ENCODE measurements around the gene SPTBN1.
"Not testable (repeated sequence)": the region's sequence is repeated elsewhere in the genome, so short reads cannot be mapped to it uniquely, and the experiment has no call there.

The SPTBN1 gene

DNA sequence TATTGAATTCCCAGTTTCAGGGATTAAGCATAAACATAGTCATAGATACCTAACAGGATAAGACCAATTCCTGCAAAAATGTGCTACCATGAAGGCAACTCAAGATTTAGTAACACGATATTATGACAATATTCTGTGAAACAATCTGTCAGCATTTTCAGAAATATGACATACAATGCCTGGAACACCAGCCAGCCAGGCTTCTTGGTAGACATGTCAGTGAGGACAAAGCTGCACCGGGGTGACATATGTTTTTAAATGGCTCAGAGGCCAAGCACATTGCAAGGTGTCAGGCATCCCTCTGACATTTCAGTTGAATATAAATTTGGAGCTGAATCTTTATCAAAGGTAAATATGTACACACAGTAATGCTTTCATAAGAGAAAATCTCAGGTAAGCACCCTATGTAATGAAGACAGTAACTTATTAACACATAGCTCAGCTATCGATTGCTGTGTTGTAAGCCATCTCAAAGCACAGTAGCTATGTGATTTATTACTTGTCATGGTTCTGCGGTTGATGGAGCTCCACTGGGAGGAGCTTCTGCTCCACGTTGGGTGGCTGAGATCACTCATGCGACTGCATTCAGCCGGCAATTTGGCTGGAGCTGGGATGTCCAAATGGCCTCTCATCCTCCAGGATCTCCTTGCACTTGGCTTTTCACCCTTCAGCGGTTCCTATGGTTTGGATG, 235.5 kb downstream of the SPTBN1 start:
- H3K4me3 ChIP-seq (ENCODE audit: control insufficient read depth, low read depth, low read length), result no peak overlapping the region
- TF ChIP-seq, protein P1, sequence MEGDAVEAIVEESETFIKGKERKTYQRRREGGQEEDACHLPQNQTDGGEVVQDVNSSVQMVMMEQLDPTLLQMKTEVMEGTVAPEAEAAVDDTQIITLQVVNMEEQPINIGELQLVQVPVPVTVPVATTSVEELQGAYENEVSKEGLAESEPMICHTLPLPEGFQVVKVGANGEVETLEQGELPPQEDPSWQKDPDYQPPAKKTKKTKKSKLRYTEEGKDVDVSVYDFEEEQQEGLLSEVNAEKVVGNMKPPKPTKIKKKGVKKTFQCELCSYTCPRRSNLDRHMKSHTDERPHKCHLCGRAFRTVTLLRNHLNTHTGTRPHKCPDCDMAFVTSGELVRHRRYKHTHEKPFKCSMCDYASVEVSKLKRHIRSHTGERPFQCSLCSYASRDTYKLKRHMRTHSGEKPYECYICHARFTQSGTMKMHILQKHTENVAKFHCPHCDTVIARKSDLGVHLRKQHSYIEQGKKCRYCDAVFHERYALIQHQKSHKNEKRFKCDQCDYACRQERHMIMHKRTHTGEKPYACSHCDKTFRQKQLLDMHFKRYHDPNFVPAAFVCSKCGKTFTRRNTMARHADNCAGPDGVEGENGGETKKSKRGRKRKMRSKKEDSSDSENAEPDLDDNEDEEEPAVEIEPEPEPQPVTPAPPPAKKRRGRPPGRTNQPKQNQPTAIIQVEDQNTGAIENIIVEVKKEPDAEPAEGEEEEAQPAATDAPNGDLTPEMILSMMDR (IDR thresholded peaks at IDR 0.05; ENCODE audit: control insufficient read depth, insufficient read depth, low read depth, low read length, missing control alignments), result no peak
- no peak for DNase-seq (ENCODE audit: low read depth)

DNA sequence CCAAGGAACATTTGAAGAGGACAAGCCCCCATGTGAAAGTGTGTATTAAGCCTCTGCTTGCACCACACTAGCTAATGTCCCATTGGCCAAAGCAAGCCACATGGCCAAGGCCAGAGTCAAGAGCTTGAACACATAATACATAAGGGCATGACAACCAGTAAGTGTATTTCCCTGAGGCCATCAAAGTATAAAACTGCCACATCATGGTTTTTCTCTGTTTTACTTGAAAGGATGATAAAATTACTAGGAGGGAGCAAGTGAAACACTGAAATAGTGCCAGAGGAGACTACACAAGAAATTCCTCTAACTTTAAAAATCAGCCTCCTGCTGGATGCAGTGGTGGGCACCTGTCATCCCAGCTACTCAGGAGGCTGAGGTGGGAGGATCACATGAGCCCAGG, 236.4 kb downstream of the SPTBN1 start:
- TF ChIP-seq, protein P1 (IDR thresholded peaks at IDR 0.05; ENCODE audit: control insufficient read depth, insufficient read depth, low read depth, low read length, missing control alignments), result no peak
- no peak overlapping the region for H3K4me3 ChIP-seq (ENCODE audit: control insufficient read depth, low read depth, low read length)
- no peak for DNase-seq (ENCODE audit: low read depth)

DNA sequence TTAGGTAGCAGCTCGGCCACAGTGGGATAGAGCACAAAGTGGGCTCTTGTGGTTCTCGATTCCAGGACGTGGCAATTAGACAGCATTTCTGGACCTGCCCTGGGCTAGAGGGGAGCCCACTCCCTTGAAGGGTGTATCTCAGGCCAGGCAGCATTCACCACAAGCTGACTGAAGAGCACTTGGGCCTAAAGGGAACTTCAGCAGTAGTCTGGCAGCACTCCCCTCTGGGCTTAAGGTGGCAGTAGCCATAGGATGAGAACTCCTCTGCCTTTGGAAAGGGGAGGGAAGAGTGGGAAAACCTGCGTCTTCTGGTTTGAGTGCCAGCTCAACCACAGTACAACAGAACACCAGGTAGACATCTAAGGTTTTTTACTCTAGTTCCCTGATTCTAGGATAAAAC, 239.3 kb downstream of the SPTBN1 start:
- H3K4me3 ChIP-seq (ENCODE audit: control insufficient read depth, low read depth, low read length), result no peak overlapping the region
- TF ChIP-seq, protein P1 (IDR thresholded peaks at IDR 0.05; ENCODE audit: control insufficient read depth, insufficient read depth, low read depth, low read length, missing control alignments), result no peak
- DNase-seq (ENCODE audit: low read depth), result no peak

DNA sequence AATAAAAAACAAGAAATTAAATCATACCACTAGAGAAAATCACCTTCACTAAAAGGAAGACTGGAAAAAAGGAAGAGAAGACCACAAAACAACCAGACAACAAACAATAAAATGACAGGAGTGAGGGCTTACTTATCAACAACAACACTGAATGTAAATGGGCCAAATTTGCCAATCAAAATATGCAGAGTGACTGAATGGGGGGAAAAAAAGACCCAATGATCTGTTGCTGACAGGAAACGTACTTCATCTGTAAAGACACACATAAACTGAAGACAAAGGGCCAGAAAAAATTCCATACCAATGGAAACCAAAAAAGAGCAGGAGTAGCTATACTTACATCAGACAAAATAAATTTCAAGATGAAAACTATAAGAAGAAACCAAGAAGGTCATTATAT, 241.8 kb downstream of the SPTBN1 start:
- H3K4me3 ChIP-seq (ENCODE audit: control insufficient read depth, low read depth, low read length), result no peak overlapping the region
- TF ChIP-seq, protein P1 (IDR thresholded peaks at IDR 0.05; ENCODE audit: control insufficient read depth, insufficient read depth, low read depth, low read length, missing control alignments), result no peak
- no peak for DNase-seq (ENCODE audit: low read depth)

DNA sequence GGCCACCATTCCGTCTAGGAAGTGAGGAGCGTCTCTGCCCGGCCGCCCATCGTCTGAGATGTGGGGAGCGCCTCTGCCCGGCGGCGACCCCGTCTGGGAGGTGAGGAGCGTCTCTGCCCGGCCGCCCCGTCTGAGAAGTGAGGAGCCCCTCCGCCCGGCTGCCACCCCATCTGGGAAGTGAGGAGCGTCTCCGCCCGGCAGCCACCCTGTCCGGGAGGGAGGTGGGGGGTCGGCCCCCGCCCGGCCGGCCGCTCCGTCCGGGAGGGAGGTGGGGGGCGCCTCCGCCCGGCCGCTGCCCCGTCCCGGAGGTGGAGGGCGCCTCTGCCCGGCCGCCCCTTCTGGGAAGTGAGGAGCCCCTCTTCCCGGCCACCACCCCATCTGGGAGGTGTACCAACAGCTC, 242.8 kb downstream of the SPTBN1 start:
- not testable (repeated sequence) for DNase-seq (ENCODE audit: low read depth); H3K4me3 ChIP-seq (ENCODE audit: control insufficient read depth, low read depth, low read length)

DNA sequence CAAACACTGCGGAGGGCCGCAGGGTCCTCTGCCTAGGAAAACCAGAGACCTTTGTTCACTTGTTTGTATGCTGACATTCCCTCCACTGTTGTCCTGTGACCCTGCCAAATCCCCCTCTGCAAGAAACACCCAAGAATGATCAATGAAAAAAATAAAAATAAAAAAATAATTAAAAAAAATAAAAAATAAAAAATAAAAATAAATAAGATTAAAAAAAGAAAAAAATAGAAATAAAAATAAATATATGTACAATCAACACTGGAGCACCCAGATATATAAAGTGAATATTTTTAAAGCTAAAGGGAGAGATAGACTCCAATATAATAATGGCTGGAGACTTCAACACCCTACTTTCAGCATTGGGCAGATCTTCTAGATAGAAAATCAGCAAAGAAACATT, 243.5 kb downstream of the SPTBN1 start:
- no peak for DNase-seq (ENCODE audit: low read depth)
- TF ChIP-seq, protein P1 (IDR thresholded peaks at IDR 0.05; ENCODE audit: control insufficient read depth, insufficient read depth, low read depth, low read length, missing control alignments), result no peak
- H3K4me3 ChIP-seq (ENCODE audit: control insufficient read depth, low read depth, low read length), result no peak overlapping the region

DNA sequence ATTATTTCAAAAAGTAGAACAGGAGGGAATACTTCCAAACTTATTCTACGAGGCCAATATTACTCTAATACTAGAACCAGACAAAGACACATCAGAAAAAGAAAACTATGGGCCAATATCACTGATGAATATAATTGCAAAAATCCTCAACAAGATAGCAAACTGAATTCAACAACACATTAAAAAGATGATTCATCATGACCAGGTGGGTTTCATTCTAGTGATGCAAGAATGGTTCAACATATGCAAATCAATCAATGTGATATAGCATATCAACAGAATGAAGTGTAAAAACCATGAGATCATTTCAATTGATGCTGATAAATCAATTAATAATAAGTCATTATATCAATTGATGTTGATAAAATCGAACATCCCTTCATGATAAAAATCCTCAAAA, 244.9 kb downstream of the SPTBN1 start:
- TF ChIP-seq, protein P1 (IDR thresholded peaks at IDR 0.05; ENCODE audit: control insufficient read depth, insufficient read depth, low read depth, low read length, missing control alignments), result no peak
- no peak for DNase-seq (ENCODE audit: low read depth)
- H3K4me3 ChIP-seq (ENCODE audit: control insufficient read depth, low read depth, low read length), result no peak overlapping the region
